GM21786 (cell line): ENCODE results near the gene SHROOM3.
"Not testable (repeated sequence)": the region's sequence is repeated elsewhere in the genome, so short reads cannot be mapped to it uniquely, and the experiment has no call there.

Source experiments
- ATAC-seq: cut with Tn5 transposase; IDR thresholded peaks from one replicate; pipeline ENCODE4 v1.9.1; 2021; ENCODE audit not compliant: unreplicated experiment

Gene SHROOM3

DNA sequence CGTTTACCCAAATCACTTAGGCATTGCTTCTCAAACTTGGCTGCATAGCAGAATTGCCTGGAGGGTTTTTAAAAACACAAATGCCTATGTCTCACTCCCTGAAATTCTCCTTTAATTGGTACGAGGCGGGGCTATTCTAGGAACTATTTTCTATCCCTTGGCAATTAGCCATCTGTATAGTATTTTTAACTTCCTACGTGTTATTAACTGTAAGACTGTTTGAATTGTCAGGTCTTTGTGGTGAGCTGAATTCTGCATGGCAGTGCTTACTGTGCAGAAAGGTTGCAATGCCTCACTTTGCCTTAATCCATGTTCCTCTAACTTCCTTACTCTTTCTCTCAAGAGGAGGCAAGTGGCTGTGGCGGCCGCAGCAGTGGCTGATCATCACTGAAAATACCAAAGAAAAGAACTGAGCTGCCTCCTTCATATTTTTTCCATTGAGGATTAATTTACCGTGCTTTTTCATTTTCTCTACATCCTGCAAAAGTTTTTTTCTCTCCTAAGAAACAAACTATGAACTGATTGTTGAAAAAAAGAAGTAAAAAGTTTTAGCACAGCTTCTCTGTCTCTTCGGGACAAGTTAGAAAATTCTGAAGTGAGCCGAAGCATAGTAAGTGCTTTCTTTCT is at the start of gene SHROOM3:
SHROOM3 (plus strand) TSS at position 329 of the 627 bp plus-strand sequence. CDS start 824 bp downstream, outside the sequence.
- no peak for ATAC-seq

DNA sequence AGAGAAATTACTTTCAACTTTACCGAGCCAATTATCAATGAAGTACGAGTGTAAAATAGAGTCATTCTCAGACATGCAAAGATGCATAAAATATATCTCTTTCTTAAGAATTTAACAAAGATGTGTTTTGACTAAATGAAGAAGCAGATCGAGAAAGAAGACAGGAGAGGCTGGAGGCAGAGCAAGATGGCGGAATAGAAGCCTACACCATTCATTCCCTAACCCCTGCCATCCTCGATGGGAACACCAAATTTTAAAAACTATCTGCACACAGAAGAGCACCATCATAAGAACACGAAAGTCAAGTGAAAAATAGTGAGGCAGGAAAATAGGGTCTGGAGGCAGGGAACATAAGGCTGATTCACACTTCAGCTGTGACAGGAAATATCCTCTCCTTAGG is 49.1 kb upstream of the SHROOM3 start:
- ATAC-seq: no peak

DNA sequence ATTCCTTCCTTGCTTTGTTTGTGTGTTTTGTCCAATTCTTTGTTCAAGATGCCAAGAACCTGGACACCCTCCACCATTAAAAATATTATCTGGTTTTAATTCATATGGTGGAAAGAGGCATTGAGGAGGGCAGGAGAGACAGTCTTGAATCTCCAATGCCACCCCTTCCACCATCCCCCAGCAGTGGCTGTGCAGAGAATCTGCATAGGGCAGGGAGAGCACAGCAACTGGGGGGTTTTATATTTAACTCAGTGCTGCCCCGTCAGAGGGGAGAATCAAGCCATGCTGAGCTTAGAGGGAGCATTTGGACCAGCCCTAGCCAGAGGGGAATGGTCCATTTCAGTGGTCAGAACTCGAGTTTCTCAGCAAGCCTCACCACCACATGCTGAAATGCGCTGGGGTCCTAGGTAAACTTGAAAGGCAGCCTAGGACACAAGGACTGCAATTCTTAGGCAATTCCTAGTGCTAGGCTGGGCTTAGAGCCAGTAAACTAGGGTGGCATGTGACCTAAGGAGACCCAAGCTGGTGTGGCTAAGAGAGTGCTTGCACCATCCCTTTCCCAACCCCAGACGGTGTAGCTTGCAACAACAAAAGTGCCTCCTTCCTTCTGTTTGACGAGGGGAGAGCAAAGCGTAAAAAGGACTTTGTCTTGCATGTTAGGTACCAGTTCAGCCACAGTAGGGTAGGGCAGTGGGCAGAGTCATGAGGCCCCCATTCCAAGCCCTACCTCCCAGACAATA is 48.3 kb upstream of the SHROOM3 start:
- ATAC-seq: no peak

DNA sequence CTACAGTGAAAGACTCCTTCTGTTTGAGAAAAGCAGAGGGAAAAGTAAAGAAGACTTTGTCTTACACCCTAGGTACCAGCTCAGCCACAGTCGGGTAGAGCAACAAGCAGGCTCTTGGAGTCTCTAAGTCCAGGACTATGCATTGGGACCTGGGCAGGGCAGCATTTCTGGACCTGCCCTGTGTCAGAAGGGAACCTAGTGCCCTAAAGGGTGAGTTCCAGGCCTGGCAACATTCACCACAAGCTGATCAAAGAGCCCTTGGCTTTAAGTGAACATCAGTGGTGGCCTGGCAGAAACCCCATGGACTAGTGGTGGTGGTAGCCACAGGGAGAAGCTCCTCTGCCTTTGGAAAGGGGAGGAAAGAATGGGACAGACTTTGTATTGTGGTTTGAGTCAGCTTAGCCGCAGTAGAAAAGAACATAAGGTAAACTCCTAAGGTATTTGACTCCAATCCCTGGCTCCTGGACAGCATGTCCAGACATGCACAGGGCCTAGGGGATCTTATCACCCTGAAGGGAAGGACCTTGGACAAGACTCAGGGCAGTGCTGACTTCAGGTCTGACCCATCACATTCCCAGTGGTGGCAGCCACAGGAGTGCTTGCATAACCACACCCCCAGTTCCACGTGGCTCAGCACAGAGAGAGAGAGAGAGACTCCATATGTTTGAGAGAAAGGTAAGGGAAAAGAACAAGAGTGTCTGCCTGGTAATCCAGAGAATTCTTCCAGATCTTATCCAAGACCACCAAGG is 46.7 kb upstream of the SHROOM3 start:
- no peak for ATAC-seq

DNA sequence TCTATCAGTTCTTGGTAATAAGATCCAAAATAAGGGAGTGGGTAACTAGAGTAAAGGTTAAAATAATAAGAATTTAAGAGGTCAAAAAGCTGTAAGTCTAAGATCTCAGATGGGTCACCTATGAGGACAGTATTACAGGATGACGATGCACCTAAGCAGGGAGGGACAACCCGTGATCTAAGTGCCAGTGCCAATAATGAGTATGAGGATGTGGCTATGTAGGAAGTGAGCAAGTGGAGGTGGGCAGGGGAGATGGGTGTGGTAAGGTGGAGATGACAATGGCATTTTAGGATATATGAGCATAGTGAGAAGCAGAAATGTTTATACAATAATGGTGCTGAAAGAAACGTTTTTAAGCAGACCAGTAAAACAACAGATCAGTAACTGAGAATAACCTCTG is 33.4 kb upstream of the SHROOM3 start:
- ATAC-seq: no peak

DNA sequence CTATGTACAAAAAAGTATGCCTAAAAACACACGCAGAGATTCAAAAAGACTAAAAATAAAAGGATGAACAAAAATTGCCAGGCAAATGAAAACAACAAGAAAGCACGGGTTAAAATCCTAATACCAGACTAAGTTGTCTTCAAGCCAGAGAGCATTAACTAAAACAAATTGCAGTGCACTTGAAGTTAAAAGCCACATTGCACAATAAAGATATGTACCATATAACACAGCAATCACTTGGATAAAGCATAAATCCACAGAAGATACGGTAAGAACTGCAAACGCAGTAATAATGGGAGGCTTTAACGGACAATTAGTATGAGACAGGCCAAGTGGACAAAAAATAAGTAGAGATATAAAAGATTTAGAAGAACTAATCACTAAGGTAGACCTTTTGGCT is 28.9 kb upstream of the SHROOM3 start:
- ATAC-seq: no peak

DNA sequence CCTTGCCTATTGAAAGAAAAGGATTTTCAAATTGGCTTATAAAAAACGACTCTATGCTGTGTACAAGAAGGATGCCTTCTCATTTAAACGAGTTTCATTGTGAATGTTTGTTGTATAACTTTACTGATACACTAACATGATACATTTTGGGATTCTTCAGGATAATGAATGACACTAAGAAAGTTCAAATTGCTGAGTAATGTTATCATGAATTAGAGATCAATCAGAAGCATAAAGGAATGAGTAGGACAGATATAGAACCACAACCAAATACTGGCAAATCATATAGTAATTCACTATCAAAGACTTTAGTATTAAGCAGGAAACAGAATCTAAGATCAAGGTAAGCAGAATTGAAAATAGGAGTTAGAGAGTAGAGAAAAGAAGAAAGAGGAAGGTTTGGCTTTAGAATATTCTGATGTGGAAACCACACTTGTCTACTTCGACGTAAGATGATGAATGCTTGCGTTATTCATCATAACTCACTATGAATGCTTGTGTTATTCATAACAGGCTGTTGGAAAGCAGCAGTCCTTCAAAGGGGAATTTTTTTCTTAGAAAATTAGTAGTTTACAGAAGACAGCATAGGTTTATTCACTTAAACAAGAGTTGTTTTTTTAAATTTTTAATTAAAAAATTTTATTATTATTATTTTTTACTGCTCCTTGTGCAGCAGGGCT is 27.4 kb upstream of the SHROOM3 start:
- ATAC-seq: no peak

DNA sequence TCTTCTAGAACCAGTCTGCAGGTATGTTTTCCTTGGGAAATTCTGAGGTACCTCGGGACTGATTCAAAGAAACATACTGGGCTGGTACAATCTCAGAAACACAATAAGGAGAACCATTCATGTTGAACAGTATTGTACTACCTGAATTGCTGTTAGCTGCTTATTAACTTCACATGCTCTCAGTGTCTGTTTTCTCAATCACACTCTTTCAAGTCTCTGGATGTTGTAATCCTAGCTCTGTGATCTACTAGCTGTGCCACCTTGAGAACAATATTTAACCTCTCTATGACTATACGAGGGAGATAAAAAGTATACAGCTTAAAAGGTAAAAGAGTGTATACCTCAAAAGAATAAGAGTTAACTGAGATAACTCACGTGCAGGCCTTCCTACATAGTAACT is 24.4 kb upstream of the SHROOM3 start:
- ATAC-seq: no peak

DNA sequence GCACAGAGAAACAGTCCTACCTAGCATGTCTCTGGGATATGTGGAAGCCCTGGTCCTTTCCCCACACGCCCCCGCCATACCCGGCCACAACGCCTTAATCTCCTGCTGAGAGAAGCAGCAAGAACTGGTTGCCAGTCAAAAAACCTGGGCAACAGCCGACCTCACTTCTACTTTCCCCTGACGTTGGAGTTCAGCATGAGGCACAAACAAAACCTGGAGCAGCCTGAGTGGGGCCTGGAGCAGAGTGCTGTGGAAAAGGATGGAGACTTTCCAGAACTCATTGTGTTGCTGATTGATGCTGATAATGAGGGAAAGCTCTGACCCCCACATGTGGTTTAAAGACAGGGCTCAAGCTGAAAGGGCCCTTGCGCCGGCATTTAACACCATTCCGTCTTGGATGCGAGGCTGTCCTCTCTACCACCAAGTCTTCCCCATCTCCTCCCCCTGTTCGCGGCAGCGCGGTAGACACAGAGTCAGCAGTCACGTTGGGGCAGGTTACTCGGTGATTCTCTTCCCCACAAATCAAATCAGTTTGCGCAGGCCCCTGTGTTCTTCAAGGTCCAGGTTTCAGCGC is 14.8 kb upstream of the SHROOM3 start:
- no peak for ATAC-seq

DNA sequence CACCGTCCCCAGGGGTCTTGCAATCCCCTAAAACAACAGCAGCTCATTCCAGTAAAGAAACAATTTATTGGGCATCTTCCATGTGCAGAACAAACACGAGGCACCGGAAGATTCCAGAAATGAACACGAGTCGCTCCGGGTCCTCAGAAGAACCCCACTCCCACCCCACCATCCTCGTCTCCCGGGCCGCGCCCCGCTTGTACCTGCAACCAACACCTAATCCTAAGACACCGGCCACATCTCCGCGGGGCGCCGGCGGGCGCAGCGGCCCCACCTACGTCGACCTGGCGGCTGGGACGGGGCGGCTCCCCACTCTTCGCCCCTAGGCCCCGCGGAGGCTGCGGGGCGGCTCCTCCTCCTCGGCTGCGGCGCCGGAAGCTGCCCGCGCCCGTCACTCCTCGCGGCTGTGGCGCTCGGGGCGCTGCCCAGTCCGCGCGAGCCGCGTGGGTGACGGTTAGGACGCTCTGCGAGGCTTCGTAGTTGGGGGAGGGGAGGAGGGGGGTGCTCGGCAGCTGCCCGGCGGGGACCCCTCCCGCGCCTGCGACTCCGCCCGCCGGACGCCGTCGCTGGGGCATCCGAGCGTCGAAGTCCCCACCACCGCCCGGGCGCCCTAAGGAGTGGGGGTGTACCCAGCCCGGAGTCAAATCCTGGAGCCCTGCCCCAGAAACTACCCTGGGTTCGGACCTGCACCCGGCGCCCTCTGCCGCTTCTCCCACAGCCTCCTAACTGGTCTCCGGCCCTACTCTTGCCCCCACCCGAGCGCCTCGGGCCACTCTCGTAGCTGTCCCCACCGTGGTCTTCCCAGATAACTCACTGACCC is 14.1 kb upstream of the SHROOM3 start, which contains the start of gene CCDC158:
CCDC158 (minus strand) TSS at position 380 of the 820 bp plus-strand sequence. CDS start 17,934 bp downstream, outside the sequence.
- no peak for ATAC-seq

DNA sequence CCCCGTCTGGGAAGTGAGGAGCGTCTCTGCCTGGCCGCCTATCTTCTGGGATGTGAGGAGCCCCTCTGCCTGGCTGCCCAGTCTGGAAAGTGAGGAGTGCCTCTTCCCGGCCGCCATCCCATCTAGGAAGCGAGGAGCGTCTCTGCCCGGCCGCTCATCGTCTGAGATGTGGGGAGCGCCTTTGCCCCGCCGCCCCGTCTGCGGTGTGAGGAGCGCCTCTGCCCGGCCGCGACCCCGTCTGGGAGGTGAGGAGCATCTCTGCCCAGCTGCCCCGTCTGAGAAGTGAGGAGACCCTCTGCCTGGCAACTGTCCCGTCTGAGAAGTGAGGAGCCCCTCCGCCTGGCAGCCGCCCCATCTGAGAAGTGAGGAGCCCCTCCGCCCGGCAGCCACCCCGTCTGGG is 11.9 kb upstream of the SHROOM3 start:
- not testable (repeated sequence) for ATAC-seq

DNA sequence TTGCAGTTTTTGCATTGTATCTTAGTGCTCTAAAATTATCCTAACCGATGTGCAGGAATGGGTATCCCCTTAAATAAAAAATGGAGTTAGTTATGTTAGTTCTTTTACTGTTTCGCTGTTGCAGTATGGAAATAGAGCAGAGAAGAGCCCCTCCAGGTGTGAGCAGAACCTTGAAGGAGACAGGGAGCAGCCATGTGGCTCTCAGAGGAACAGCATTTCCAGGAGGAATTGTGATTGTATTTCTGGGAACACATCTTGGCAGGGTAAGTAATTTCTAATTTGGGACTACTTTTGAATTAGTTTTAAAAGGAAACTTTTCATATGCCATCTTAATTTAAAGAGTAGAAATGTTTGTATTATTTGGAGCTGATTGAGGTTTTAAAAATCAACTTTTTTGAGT is 8.8 kb upstream of the SHROOM3 start:
- no peak for ATAC-seq

DNA sequence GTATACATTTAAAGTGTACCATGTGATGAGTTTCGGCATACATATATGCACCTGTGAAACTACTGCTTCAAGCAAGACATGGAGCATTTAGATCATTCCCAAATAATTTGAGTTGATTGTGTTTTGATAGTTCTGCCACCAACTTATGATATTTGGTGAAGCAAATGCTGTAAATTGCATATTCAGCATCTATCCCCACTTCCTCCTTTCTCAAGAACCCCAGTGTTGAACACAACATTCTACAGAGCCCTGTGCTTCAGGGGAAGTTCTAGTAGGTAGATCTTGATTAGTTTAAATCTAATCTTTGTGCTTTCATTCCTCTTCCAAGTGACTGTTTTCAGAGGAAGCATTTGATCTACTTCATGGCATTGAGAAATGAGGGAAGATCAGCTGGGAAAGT is 5.4 kb upstream of the SHROOM3 start:
- ATAC-seq: no peak

DNA sequence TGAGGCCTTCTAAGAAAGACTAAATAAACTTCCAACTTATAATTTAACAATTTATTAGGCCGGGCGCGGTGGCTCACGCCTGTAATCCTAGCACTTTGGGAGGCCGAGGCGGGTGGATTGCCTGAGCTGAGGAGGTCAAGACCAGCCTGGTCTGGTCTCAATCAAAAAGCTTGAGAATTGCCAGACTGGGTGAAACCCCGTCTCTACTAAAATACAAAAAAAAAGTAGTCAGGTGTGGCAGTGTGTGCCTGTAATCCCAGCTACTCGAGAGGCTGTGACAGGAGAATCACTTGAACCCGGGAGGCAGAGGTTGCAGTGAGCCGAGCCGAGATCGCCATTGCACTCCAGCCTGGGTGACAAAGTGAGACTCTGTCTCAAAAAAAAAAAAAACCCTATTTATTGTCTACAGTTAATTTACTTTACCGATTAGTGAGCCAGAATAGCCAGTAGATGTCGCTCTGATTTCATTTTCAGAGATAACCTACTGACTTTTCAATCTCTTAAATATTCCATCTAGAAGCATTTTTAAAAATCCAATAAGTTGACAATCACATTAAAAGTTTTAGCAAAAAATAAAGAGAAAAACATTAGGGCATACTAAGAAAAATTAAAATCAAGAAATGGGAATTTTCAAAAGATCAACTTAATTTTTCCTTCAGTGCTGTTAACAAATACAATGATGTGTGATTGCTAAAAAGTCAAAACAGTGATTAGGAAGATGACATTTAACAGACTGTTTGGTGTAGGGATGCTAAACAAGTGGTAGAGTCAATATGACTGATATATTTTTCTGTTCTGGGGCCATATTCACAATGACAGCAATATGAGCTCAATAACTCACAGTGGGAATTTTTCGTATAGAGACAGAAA is 4.3 kb upstream of the SHROOM3 start:
- ATAC-seq: no peak

DNA sequence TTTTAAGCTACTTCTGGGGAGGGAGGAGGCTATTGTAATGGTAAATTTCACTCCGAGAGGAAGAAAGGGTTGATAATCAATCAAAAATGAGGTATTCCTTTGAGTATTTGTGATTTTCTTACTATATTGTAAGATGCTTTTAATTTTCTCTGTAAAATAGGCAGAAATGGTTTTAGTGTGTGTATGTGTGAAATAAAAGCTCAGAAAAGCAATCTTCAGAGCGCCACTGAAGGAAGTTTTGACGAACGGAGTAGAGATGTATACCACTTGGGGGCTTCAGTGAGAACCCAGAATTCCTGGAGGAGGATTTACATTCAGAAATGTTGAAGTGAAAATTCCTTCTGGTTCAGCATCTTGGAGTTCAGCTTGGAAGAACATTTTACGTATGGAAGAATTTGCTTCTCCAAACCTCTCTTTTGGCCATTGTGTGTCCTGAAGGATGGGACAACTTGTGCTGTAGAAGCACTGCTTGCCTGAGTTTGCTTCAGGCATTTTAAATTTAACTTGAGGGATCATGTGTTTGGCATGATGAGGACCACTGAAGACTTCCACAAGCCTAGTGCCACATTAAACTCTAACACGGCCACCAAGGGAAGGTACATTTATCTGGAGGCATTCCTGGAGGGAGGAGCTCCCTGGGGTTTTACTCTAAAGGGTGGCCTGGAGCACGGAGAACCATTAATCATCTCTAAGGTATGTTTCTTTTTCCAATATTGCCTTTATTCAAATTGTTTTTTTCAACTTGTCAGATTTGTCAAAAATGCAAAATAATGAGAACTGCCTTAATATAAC is 695 bp downstream of the SHROOM3 start:
- ATAC-seq: no peak

DNA sequence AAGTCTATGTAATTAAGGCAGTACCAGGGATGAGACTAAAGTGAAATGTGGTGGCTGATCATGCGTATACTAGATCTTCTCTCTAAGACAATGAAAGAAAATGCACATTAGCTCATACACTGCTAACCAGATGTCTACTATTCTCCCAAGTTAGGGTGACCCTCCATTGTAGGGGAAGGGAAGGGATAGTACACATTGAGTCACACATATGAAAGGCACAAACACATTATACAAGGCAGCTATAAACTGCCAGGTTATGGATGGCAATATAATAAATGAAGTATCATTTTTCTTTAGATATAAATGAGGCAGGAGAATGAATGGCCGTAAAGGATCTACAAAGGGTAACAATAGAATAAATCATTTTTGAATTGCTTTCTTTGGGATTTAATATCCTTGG is 4.5 kb downstream of the SHROOM3 start:
- no peak for ATAC-seq

DNA sequence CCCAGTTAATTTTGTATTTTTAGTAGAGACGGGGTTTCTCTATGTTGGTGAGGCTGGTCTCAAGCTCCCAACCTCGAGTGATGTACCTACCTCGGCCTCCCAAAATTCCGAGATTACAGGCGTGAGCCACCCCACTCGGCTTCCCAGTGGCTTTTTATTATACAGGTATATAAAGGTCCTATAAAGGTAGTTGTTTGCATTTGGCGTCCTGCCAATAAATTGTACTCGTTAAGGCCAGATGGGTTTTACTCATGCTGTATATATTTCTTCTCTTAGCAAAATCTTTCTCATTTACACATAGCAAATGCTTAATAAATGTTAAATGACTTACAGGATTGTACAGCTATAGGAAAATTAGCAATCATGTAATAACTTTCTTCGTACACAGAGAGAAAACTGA is 6.9 kb downstream of the SHROOM3 start:
- ATAC-seq: no peak

DNA sequence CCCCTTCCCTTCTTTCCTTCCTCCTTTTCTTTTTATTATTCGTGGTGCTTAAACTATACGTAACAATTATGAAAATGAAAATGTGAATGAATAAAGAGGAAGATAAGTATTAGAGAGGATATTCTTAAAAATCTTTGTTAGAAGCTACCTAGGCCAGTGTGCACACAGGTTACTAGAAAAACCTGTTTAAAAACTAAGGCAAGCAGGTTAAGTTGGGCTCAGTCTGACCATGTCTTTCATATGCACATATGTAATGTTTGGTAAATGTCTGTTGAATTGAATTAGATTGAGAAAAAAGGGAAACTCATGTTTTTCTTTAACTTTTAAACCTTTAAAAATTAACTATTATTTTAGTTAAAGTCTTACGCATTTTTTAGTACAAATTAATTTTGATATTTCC is 7.8 kb downstream of the SHROOM3 start:
- no peak for ATAC-seq
